ENCODE measurements around the gene MAPK1IP1L. TPM values are rescaled to one million over a fixed set of nuclear protein-coding genes. Genes with fewer than 3 reads are reported as not detected.

MAPK1IP1L gene
- total and polyA plus RNA-seq, 2 of the 8 experiments (the other 6 are each of a cell fraction or from before 2014, with no cell fraction given), result 111 to 228 TPM

DNA sequence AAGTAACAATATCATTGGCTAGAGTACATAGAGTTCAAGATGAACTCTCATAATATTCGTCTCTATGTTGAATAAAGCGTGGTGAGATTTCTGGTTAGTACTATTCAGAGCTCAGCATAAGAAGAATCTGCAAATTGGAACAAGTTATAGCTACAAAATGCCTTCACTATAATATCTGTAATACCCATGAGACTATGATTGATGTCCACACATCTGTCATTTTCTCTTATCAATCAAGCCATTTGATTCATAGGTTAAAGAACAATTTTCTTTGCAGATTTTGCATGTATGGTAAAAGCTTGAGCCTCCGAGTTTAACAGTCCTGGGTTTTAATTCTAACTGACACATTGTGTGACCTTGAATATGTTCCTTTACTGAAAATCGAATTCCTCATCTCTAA is 23.0 kb upstream of the MAPK1IP1L start (continued):
- TF ChIP-seq EGR1 (IDR thresholded peaks at IDR 0.05; ENCODE audit: borderline replicate concordance, low read depth, low read length), result no peak

Measured in H1 (cell line).